HT-29 (cell line): Measurements from ENCODE around the gene MFSD11. TPM values are rescaled to one million over a fixed set of nuclear protein-coding genes. Genes with fewer than 3 reads are reported as not detected.
"Not testable (repeated sequence)": the region's sequence is repeated elsewhere in the genome, so short reads cannot be mapped to it uniquely, and the experiment has no call there.

Experiments used
- DNase-seq: peaks from one replicate; pipeline ENCODE4 v3.0.0-alpha.2; 2015; ENCODE audit warnings: low spot score
- total RNA-seq: library from RNA; depleted of rRNA; stranded (reverse); fragments of >200 nt; shearing (Covaris generic); gene quantifications from 2 replicates; pipeline ENCODE4 v1.2.3, GENCODE V29; 2014; rRNA removed

Gene MFSD11
- total RNA-seq = 21.5 and 24.9 TPM in 2 replicates

- DNase-seq = peak; percentile 93
Observed at GRCh38 chr17:76737676-76738467, at the start of gene MFSD11. Gene MFSD11 (plus strand): TSS chr17:76738119. CDS start chr17:76738353, 234 bp downstream.

- no peak for DNase-seq
Observed at GRCh38 chr17:76688165-76688622, 49.7 kb upstream of the MFSD11 start.

GRCh38 chr17:76689859-76690258 lies 48.1 kb upstream of the MFSD11 start:
- DNase-seq = no peak

GRCh38 chr17:76690596-76691280 lies 47.2 kb upstream of the MFSD11 start:
- DNase-seq = no peak

GRCh38 chr17:76691379-76692191 lies 46.3 kb upstream of the MFSD11 start:
- DNase-seq = no peak

- DNase-seq = no peak
Observed at GRCh38 chr17:76695059-76695831, 42.7 kb upstream of the MFSD11 start.

GRCh38 chr17:76696763-76697701 lies 40.9 kb upstream of the MFSD11 start:
- DNase-seq = no peak

- no peak for DNase-seq
Observed at GRCh38 chr17:76697702-76698465, 40.0 kb upstream of the MFSD11 start.

- not testable (repeated sequence) for DNase-seq
Observed at GRCh38 chr17:76698466-76698977, 39.4 kb upstream of the MFSD11 start.

- no peak for DNase-seq
Observed at GRCh38 chr17:76700270-76700616, 37.7 kb upstream of the MFSD11 start.

GRCh38 chr17:76700617-76701470 lies 37.1 kb upstream of the MFSD11 start:
- DNase-seq = no peak

- DNase-seq = no peak
Observed at GRCh38 chr17:76701471-76701967, 36.4 kb upstream of the MFSD11 start.

GRCh38 chr17:76702076-76702475 lies 35.8 kb upstream of the MFSD11 start:
- DNase-seq = no peak

- DNase-seq = no peak
Observed at GRCh38 chr17:76702941-76703637, 34.8 kb upstream of the MFSD11 start.

- no peak for DNase-seq
Observed at GRCh38 chr17:76704805-76705204, 33.1 kb upstream of the MFSD11 start.

GRCh38 chr17:76706817-76707216 lies 31.1 kb upstream of the MFSD11 start:
- DNase-seq = no peak
